ENCODE measurements around the gene ZEB2.

ZEB2 gene

DNA sequence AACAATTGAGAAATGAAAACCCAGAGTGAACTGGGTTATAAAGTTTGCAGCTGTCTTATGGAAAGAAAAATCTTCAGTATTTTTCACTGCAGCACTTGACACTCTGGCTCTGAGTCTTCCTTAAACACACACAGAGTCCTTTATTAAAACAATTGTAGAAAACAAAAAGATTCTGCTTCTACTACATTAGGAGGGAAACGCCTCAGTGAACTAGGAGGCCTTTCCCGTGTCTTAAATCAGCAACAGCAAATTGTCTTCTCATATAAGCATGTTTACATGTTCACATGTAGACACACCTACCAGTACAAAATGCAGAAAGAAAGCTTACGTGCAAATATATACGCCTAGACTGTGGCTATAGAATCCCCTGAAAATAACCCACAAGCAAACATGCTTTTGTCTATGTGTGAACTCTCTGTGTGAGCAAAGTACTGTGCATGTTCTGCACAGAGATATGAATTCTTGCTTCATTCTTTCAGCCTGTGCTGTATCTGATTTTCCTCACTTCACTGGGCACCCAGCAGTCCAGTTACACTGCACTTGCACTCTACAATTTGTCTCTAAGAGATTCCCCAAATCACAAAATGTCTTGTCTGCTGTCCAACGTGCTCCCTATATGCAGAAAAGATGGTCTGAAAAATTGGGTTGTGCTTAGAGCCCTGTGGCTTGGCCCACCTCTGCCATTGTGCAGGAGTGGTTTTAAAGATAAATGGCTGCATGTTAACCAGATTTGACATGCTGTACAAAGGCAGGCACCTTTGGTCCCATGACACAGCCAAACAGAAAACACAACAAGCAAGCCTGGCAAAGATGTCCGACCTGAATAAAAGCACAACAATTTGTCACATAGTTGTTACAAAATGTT is 24.5 kb downstream of the ZEB2 start:
- DNase-seq: no peak
- ATAC-seq: no peak

GRCh38 chr2:144493027-144493809 is 26.7 kb downstream of the ZEB2 start:
- DNase-seq: no peak
- peak; percentile 42 for ATAC-seq

GRCh38 chr2:144490857-144491256 is 29.1 kb downstream of the ZEB2 start:
- ATAC-seq (no peak), DNase-seq (no peak)

DNA sequence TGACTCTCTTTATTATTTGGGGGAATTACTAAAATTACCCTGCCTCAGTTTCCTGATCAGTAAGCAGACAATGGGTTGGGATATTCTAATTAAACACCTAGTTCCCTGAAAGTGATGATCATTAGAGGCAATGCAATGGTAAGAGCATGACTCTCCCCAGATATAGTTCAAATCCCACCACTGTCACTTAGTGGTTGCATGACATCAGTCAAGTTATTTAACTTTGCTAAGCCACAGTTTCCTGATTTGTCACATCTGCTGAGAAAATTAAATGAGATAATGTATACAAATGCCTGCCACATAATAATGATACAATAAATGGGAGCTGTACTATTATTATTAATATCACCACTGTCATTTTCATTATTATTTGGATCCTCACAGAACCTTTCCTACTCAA is 29.9 kb downstream of the ZEB2 start:
- ATAC-seq (peak; percentile 75), DNase-seq (no peak)

- no peak for DNase-seq
- ATAC-seq: no peak
These were observed 30.5 kb downstream of the ZEB2 start for GRCh38 chr2:144489315-144489916.

GRCh38 chr2:144484201-144484948 is 35.5 kb downstream of the ZEB2 start:
- DNase-seq: no peak
- no peak for ATAC-seq

- DNase-seq (no peak), ATAC-seq (no peak)
These were observed 38.3 kb downstream of the ZEB2 start for GRCh38 chr2:144481666-144482065.

DNA sequence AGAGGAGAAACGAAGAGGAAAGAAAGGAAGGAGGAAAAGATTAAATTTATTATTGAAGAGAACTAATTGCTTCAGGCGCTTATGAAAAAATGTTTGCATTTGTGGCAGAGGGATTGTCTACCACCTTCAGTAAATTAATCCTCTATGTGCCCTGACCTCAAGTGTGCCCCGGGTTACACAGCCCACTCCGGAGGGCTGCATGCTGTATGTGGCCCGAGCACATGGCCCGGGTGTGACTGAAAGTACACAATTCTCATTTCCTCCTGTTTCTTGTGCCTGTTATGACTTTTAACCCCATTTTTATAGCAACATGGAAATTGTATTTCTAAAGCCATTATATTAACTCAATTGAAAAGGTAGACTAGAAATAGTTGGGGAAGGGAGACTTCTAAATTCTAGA is 38.8 kb downstream of the ZEB2 start:
- ATAC-seq (no peak), DNase-seq (no peak)

DNA sequence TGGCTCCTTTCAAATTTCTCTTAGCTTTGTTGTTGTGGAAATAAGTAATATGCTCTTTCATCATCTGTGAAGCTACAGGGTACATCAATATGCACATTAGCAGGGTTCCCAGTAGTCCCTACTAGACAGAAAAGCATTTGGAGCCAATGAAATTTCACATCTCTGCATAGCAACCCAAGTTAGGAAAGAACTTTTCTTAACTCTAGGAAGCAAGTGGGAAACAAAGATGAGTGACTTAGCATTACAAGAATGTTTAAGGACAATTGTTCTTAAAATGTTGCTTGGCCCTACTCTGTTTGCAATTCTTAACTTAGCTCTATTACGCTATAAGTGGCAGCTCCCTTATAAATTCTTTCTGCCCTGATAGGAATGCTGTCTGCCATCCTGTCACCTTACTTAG is 39.6 kb downstream of the ZEB2 start:
- no peak for ATAC-seq
- DNase-seq: no peak

- ATAC-seq (no peak), DNase-seq (no peak)
These were observed 40.3 kb downstream of the ZEB2 start for GRCh38 chr2:144479659-144480058.

DNA sequence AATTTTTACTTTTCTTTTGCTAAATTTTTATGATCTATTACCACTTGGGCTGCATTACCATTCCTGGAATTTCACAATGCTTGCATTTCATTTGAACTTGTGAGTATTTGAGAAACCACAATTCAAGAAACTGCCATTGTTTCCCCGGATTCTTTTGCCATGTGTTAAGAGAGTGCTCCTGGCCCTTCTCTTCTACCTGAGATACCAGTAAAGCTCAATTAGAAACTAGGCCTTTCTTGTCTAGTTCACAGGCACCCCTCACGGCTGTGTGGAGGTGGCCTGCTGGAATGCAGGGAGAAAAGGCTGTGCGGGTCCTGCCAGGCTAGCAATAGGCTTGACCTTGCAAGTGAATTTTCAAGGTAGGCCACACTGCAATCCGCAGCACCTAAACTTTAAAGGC is 40.8 kb downstream of the ZEB2 start:
- DNase-seq (no peak), ATAC-seq (no peak)

- ATAC-seq: no peak
These were observed 42.0 kb downstream of the ZEB2 start for GRCh38 chr2:144477957-144478311.

DNA sequence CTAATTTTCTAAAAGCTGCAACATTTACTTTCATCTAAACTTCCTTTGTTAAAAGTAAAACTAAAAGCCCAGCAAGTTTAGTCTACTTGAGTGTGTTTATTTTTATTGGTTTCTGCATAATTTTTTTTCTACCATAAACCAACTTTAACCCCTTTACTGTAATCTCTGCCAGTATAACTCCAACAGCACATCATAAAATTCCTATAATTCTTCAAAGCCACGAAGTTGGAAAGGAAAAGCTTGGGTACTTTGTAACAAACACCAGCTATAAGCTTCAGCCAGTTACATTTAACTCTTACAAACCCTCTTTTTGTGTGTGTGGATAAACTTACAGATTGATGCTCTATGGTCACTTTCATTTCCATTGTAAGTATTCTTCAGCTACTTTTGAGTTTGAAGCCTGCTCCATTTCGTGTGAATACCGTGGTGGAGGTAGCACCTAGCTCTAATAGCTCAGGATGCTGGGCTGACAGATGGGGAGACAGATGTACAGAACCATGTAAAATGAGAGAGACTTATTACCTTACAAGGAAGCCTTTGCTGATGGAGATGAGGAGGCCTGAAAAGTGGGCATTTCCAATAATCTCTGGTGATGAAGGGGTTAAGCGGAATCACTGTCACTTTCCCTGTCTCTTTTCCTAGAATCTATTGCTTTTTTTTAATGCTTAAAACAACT is 42.5 kb downstream of the ZEB2 start:
- DNase-seq: no peak
- no peak for ATAC-seq

More at GRCh38 chr2:144477957-144478311, 42.0 kb downstream of the ZEB2 start:
- no peak for DNase-seq

- no peak for DNase-seq
- ATAC-seq: no peak
These were observed 43.2 kb downstream of the ZEB2 start for GRCh38 chr2:144476682-144477081.

DNA sequence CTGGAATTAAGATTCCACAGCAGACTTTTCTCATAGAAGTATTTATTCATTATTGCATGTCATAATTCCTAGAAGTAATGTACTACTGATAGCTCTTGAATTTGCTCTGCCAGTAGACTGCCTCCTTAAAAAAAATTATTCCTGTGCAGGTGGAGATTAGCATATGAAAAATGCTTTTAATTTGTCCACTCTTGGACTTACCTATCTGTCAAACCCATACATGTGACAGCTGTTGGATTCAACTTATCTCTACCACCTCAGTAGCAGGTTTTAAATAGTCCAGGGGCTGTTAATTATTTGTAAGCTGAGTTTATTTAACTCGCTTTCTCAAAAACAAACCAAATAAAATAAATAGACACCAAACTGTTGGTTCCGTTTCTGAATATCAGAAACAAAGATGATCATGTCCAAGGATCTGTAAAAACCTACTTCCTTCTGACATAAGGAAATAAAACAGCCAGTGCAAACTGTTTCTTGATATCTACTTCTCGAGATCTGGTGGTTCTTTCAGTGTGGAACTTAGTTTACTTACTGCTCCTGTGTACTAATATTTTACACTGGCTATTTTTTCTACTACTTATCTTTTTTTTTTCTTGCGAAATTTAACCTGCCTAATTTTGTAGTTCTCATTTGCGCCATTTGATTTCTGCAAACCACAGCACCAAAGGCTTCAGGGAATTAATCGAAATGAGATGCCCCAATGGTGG is 44.2 kb downstream of the ZEB2 start:
- DNase-seq (no peak), ATAC-seq (no peak)

DNA sequence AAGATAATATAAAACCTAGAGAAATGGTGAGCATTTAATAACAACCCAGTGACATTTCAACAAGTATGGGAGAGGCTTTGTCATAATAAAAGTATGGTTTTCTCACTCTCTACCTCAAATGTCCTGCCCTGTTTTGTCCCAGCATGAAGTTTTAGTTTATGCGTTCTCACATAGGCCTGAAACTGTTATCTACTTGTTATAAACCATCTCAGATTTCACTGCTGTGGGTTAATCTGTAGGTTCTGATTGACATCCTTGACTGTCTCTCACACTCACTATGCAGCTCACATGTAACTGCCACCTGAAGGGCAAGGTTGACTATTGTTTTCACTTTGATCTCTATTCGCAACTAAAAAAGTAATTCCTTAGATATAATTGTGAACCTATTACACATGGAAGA is 44.9 kb downstream of the ZEB2 start:
- ATAC-seq (peak; percentile 75), DNase-seq (no peak)

GRCh38 chr2:144474017-144474416 is 45.9 kb downstream of the ZEB2 start:
- DNase-seq: no peak

DNA sequence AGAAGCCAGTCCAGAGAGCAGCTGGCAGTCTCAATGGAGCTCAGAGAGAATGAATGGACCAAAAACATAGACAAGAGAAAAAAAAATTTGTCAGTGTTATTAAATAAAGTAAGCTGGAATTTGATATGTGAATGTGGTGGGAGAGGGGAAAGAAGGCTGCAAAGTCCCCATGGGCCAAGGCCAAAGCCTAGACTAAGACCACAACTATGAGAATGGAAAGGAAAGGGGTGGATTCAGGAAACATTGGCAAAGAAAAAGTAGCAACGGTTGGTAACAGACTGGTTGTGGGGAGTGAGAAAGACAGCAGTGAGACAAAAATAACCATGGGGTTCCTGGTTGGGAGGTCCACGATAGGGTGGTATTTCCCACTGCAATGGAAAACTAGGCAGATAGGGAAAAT is 47.0 kb downstream of the ZEB2 start:
- ATAC-seq: no peak
- no peak for DNase-seq

More at GRCh38 chr2:144474017-144474416, 45.9 kb downstream of the ZEB2 start:
- no peak for ATAC-seq

GRCh38 chr2:144472046-144472412 is 47.9 kb downstream of the ZEB2 start:
- DNase-seq (no peak), ATAC-seq (no peak)

DNA sequence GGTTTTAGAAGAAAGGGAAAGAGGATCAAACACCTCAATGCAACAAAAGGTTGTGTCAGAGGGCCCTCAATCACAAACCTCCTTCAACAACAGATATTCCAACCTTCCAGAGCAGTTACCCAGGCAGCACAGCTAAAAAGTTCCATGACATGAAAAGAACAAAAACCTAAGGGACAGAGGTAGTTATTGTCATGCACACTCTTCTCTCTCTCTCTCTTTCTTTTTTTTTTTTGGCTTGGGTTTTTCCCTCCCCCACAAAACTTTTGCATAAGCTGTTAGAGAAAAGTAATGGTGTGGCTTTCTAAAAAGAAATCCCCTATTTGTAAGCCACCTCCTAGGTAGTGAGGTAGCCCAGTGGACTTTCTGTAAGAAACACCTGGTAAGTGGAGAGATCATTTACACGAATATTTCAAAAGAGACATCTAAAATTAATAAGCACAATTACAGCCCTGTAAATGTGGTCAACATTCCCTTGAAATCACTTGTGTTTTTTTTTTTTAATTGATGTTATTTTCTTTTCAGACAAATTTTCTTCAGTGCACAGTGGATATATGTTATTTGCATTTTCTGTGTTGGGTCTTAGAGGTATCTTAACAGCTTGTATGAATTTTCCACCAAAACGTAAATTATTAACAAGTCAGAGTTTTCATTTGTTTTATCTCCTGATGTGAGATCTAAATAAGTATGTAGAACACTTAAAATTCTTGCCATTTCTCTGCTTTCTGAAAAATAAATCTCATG is 48.4 kb downstream of the ZEB2 start:
- peak; percentile 67 for ATAC-seq
- no peak for DNase-seq

All from stimulated activated naive CD8-positive, alpha-beta T cell treated with anti-CD3 and anti-CD28 coated beads, Interleukin-15, Interleukin-2, amounts not matched to agents 100 U/mL and 50 U/mL, for 24 hours (primary cell).